PC-9 (cell line): ENCODE measurements around the gene TAS1R2. TPM values are rescaled to one million over a fixed set of nuclear protein-coding genes. Genes with fewer than 3 reads are reported as not detected.

Source experiments
- BruUV-seq: library from RNA; stranded (reverse); fragments of 400-500 nt; replicated peaks from 2 replicates; lab custom pipeline; 2021; lab: Mats Ljungman, UMichigan
- CTCF ChIA-PET: fragments of 300-600 bp; sonication (Branson Sonifier 250); formaldehyde crosslinking; loops from one replicate; lab custom pipeline; 2022; ENCODE audit warnings: antibody characterized with exemption; lab: Charles Lee
- POLR2A ChIA-PET: fragments of 300-600 bp; sonication (Branson Sonifier 250); formaldehyde crosslinking; loops from one replicate; lab custom pipeline; 2022; ENCODE audit warnings: antibody characterized with exemption; ENCODE audit not compliant: unreplicated experiment; lab: Charles Lee
- DNase-seq, 2 experiments: peaks; one replicate each; pipeline versions ENCODE4 v3.0.0 to v3.0.0-alpha.2; 2015 to 2022; ENCODE audit warnings: mixed read lengths in 1 of 2
- H2AFZ ChIP-seq: fragments of 200-600 bp; sonication (generic); 2 replicates; pipeline ENCODE4 v1.8.1; 2017; ENCODE audit warnings: antibody characterized with exemption
- H3F3A ChIP-seq: fragments of 200-600 bp; sonication (generic); 2 replicates; pipeline ENCODE4 v1.8.1; 2017; ENCODE audit warnings: antibody characterized with exemption, mild to moderate bottlenecking, low read depth; ENCODE audit not compliant: insufficient read depth
- H3K27ac ChIP-seq: fragments of 200-600 bp; sonication (generic); 2 replicates; pipeline ENCODE4 v1.6.1; 2016; ENCODE audit warnings: mixed run types
- H3K27me3 ChIP-seq: fragments of 200-600 bp; sonication (generic); 2 replicates; pipeline ENCODE4 v1.6.1; 2016; ENCODE audit warnings: low read depth, mixed run types; ENCODE audit not compliant: insufficient read depth
- H3K36me3 ChIP-seq: fragments of 200-600 bp; sonication (generic); 2 replicates; pipeline ENCODE4 v1.6.1; 2016; ENCODE audit warnings: low read depth, mixed run types
- H3K4me1 ChIP-seq: fragments of 200-600 bp; sonication (generic); replicated peaks from 2 replicates; pipeline ENCODE4 v1.6.1; 2016; ENCODE audit warnings: mixed run types; ENCODE audit not compliant: insufficient read depth
- H3K4me2 ChIP-seq: fragments of 200-600 bp; sonication (generic); 2 replicates; pipeline ENCODE4 v1.6.1; 2017; ENCODE audit warnings: mixed run types
- H3K4me3 ChIP-seq: fragments of 200-600 bp; sonication (generic); 2 replicates; pipeline ENCODE4 v1.6.1; 2016; ENCODE audit warnings: mixed run types
- H3K79me2 ChIP-seq: fragments of 200-600 bp; sonication (generic); 2 replicates; pipeline ENCODE4 v1.6.1; 2017; ENCODE audit warnings: low read depth, mixed run types
- H3K9me2 ChIP-seq: fragments of 200-600 bp; sonication (generic); 2 replicates; pipeline ENCODE4 v1.8.1; 2017; ENCODE audit warnings: mild to moderate bottlenecking; ENCODE audit not compliant: insufficient read depth
- H3K9me3 ChIP-seq: fragments of 200-600 bp; sonication (generic); 2 replicates; pipeline ENCODE4 v1.8.1; 2016; ENCODE audit warnings: low read depth; ENCODE audit not compliant: insufficient read depth
- H4K20me1 ChIP-seq: fragments of 200-600 bp; sonication (generic); 2 replicates; pipeline ENCODE4 v1.8.1; 2017; ENCODE audit not compliant: insufficient read depth
- CTCF ChIP-seq: fragments of 200-600 bp; sonication (generic); conservative IDR thresholded peaks from 2 replicates; pipeline ENCODE4 v1.6.1; 2017; ENCODE audit warnings: mixed run types, antibody characterized with exemption, mild to moderate bottlenecking, moderate library complexity
- EZH2 ChIP-seq: fragments of 200-600 bp; sonication (generic); IDR thresholded peaks from 2 replicates; pipeline ENCODE4 v1.8.0; 2017; ENCODE audit warnings: antibody characterized with exemption, low read depth
- intact Hi-C: fragments of 100-400 bp; cut with micrococcal nuclease; formaldehyde crosslinking; loops from one replicate; pipeline ENCODE4 v1.10.0; 2022; ENCODE audit not compliant: unreplicated experiment
- total RNA-seq: library from RNA; stranded (reverse); gene quantifications from 2 replicates; pipeline ENCODE4 v1.2.3, GENCODE V29; 2021

Gene TAS1R2
- total RNA-seq, 1 experiment from 2014 or later, result not detected

- CTCF ChIA-PET, result no interaction called here
Observed at GRCh38 chr1:18807334-18808063, 52.0 kb downstream of the TAS1R2 start.

GRCh38 chr1:18805925-18806849 is 53.3 kb downstream of the TAS1R2 start:
- H3K79me2 ChIP-seq, result no peaks in the 10 kb centered on the region
- no peaks in the 10 kb centered on the region for H3K9me2 ChIP-seq
- H3F3A ChIP-seq, result no peaks in the 10 kb centered on the region
- CTCF ChIA-PET, result no interaction called here
- H3K4me2 ChIP-seq, result no peak overlapping the region
- no peaks in the 10 kb centered on the region for H3K36me3 ChIP-seq
- H3K4me3 ChIP-seq, result no peak overlapping the region
- H2AFZ ChIP-seq, result no peak overlapping the region
- BruUV-seq, result no TSS peak
- POLR2A ChIA-PET, result interaction anchor here (0.6 kb wide), 1 partner anchor 699 kb away, joined by 3 read pairs; no protein-coding TSS in a partner anchor
- H3K27ac ChIP-seq, result no peak overlapping the region
- TF ChIP-seq CTCF (no peak), EZH2 (no peak)
- no peaks in the 10 kb centered on the region for H3K4me1 ChIP-seq
- DNase-seq, result no peak
- no peaks in the 10 kb centered on the region for H4K20me1 ChIP-seq
- no peaks in the 10 kb centered on the region for H3K9me3 ChIP-seq
- intact Hi-C loops, result no loop called here
- peaks cover 35% of the 10 kb centered on the region for H3K27me3 ChIP-seq

More at GRCh38 chr1:18807334-18808063, 52.0 kb downstream of the TAS1R2 start:
- Histone ChIP-seq H3K4me3 (no peak overlapping the region), H4K20me1 (no peaks in the 10 kb centered on the region), H3K79me2 (no peaks in the 10 kb centered on the region), H3K27ac (no peak overlapping the region), H3F3A (no peaks in the 10 kb centered on the region), H3K4me2 (no peak overlapping the region), H2AFZ (no peak overlapping the region), H3K4me1 (no peaks in the 10 kb centered on the region), H3K27me3 (peaks cover 27% of the 10 kb centered on the region), H3K9me2 (no peaks in the 10 kb centered on the region), H3K36me3 (no peaks in the 10 kb centered on the region), H3K9me3 (no peaks in the 10 kb centered on the region)
- no peak for DNase-seq
- POLR2A ChIA-PET, result no interaction called here
- intact Hi-C loops, result no loop called here
- TF ChIP-seq CTCF (no peak), EZH2 (no peak)
- no TSS peak for BruUV-seq

- no peaks in the 10 kb centered on the region for H3K9me2 ChIP-seq
- no peaks in the 10 kb centered on the region for H4K20me1 ChIP-seq
- H3K27ac ChIP-seq, result no peak overlapping the region
- peaks cover 32% of the 10 kb centered on the region for H3K27me3 ChIP-seq
- POLR2A ChIA-PET, result interaction anchor here (0.5 kb wide), 1 partner anchor 271 kb away, joined by 4 read pairs; no protein-coding TSS in a partner anchor
- BruUV-seq, result no TSS peak
- no peak overlapping the region for H2AFZ ChIP-seq
- no peaks in the 10 kb centered on the region for H3K79me2 ChIP-seq
- H3K4me2 ChIP-seq, result no peak overlapping the region
- DNase-seq, result no peak
- CTCF ChIA-PET, result no interaction called here
- no peaks in the 10 kb centered on the region for H3K4me1 ChIP-seq
- no peaks in the 10 kb centered on the region for H3K36me3 ChIP-seq
- H3K9me3 ChIP-seq, result no peaks in the 10 kb centered on the region
- intact Hi-C loops, result no loop called here
- TF ChIP-seq CTCF (no peak), EZH2 (no peak)
- no peak overlapping the region for H3K4me3 ChIP-seq
- H3F3A ChIP-seq, result no peaks in the 10 kb centered on the region
Observed at GRCh38 chr1:18805150-18805879, 54.1 kb downstream of the TAS1R2 start.
